Inflammatory macrophage treated with lipopolysaccharide for 1 hour (primary cell): ENCODE data around the gene RALGPS1.
"Not testable (repeated sequence)": the region's sequence is repeated elsewhere in the genome, so short reads cannot be mapped to it uniquely, and the experiment has no call there.

ENCODE experiments used
- DNase-seq, 2 donors: peaks; one replicate each; pipeline ENCODE4 v3.0.0-alpha.2; 2020 to 2022

Gene RALGPS1

GRCh38 chr9:126991183-126991582 lies 76.6 kb downstream of the RALGPS1 start:
- DNase-seq: no peak

GRCh38 chr9:126992427-126992826 lies 77.8 kb downstream of the RALGPS1 start:
- no peak for DNase-seq

GRCh38 chr9:126999315-127000068 lies 84.9 kb downstream of the RALGPS1 start:
- DNase-seq: no peak

DNA sequence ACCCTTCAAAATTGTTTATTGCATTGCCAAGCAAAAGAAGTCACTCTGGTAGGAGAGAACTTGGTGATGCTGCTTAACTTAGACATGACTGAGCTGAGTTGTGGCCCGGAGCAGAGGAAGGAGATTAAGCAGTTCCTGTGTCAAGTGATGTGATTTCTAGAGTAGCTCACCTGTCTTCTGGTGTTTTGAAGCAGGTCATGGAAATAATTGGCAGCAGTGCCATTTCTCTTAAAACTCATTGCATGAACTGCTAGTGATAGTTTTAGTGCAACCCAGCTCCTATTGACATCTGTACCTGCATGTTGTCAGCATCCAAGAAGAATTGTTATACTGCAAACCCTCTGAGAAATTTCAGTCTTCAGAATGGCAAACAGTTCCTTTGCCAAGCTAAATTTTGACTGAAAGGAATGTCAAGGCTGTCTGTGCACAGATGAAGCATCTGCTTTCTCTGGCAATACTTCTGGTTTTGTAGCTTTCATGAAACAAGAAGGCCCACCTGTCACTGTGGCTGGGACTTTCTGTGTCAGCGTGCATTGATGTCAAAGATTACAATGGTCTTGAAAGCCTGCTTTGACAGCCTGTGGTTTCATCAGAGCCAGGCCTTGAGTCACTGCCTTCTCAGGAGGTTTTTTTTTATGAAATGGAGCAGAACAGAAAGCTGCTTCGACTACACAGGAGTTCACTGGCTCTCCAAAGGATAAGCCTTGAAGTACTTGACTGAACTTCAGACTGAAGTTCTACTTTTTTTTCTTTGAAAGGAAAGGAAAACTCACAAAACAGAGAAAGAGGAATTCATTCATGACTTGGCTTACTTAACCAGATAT lies 90.6 kb downstream of the RALGPS1 start:
- DNase-seq: peak in 1 of 2 donors; percentile 10

DNA sequence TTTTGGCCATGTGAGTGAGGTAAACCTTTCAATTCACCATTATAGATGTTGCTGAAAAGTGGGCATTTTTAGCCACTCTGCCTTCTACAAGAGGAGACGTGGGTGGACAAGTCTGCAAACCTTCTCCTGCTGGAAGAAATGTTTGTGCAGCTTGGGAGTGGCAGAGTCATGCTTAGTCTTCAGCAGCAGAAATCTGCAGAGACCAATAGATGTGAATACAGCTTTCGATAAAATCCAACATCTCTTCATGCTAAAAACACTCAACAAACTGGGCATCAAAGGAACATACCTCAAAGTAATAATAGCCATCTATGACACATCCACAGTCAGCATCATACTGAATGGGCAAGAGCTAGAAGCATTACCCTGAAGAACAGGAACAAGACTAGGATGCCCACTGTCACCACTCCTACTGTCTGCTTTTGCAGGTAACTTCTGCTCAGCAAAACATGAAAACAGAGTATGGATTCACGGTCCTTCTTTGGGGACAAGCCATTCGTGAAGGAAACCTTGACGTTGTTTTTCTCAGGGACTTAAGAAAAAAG lies 91.3 kb downstream of the RALGPS1 start:
- no peak for DNase-seq

- no peak for DNase-seq
Observed at GRCh38 chr9:127007638-127008037, 93.1 kb downstream of the RALGPS1 start.

- no peak for DNase-seq
Observed at GRCh38 chr9:127008076-127008475, 93.5 kb downstream of the RALGPS1 start.

GRCh38 chr9:127011772-127012171 lies 97.2 kb downstream of the RALGPS1 start:
- DNase-seq: no peak

DNA sequence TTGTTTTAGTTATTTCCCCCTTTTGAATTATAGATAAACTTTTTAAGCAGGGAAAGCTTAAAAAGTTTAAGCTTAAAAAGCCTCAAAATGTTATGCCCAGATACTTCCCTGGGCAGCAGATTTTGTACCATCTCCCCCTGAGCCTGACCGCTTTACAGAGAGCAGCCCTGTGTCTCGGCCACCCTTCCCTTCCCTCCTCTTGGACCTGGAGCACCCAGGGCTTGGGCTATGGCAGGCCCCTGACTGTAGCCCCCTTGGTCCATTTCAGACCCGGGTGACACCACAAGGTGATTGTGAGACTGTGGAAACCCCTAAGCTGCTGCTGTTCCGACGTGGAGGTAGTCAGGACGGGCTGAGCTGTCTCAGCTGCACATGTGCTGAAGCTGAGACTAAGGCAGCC lies 97.7 kb downstream of the RALGPS1 start:
- no peak for DNase-seq

DNA sequence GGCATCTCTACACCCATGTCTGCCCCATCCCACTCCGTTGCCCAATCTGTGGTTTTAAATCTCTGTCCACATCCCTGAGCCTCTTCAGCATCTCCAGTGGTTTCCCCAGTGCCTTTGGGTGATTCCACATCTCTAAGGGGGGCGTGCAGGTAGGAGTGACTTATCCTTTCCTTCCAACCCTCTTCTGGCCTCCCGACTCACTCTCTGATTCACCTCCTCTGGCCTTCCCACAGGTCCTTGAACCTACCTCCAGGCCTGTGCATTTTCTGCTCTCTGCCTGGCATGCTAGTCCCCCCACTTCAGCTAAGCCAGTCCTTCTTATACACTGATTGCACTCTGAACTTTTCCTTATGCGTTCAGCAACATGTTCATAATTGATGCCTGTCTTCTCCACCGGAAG lies 99.0 kb downstream of the RALGPS1 start:
- no peak for DNase-seq

- DNase-seq: no peak
Observed at GRCh38 chr9:127014216-127014909, 99.8 kb downstream of the RALGPS1 start.

DNA sequence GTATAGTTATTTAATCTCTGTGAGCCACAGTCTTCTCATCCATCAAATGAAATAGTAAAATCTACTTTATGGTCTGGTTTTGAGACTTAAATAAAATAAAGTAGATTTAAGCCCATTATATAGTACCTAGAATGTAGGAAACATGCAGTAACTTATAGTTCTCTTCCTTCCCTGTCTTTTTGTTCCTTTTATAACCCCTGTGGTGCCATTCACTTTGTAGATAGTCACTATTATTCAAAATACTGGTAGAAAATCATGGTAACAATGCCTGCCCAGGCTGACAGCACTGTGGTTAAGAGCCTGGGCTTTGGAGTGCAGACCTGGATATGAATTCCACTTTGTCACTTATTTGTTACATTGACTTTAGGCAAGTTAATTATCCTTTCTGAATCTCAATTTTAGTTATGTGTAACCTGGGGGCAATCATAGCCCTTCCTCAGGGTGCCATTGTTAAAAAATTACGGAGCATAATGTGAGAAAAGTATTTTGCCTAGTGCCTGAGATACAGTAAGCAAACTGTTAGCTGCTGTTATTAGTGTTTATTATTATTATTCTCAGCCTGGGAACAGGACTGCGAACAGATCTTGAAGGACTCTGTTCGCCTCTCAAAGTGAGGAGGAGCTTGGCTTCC lies 100.4 kb downstream of the RALGPS1 start:
- no peak for DNase-seq

DNA sequence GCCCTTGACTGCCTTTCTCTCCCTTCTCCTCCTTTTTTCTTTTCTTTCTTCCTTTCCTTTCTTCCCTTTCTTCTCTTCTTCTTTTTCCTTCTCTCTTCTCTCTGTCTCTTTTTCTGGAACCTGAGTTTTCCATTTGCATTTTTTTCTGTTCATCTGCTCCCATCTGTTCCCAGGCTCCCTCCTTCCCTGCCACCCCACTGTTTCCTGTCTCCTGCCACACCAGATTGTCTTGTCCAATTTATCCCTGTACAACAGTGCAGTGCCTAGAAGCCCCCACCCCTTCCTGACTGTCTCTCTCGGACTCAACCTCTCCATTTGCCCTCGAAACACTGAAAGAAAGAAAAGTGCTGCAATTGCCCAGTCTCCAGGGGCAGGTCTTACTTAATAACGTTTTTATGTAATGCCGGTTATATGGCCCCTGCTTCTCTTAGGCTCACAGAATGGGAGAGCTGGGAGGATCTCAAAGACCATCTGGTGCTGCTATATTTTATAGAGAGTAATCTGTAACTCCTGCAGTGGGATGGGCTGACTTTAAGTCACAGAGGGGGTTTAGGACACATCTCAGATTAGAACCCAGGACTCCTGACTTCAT lies 101.4 kb downstream of the RALGPS1 start:
- DNase-seq: no peak

- not testable (repeated sequence) for DNase-seq
Observed at GRCh38 chr9:127017979-127018378, 103.4 kb downstream of the RALGPS1 start.

DNA sequence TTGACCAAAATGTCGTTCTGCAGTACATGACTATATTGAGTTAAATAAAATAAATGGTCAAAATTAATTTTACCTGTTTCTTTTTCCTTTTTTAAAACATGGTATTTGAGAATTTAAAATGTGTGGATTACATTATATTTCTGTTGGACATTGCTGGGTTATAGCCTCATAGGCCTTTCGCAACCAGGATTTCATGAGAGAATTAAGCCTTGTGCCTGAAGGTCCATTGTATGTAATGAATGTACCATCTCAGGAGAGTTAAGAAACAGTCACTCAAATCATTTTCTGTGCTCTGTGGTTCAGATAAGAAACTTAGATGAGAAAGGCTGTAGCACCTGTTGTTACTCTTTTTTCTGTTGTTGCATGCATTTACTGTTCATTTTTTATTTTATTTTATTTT lies 104.4 kb downstream of the RALGPS1 start:
- DNase-seq: no peak

DNA sequence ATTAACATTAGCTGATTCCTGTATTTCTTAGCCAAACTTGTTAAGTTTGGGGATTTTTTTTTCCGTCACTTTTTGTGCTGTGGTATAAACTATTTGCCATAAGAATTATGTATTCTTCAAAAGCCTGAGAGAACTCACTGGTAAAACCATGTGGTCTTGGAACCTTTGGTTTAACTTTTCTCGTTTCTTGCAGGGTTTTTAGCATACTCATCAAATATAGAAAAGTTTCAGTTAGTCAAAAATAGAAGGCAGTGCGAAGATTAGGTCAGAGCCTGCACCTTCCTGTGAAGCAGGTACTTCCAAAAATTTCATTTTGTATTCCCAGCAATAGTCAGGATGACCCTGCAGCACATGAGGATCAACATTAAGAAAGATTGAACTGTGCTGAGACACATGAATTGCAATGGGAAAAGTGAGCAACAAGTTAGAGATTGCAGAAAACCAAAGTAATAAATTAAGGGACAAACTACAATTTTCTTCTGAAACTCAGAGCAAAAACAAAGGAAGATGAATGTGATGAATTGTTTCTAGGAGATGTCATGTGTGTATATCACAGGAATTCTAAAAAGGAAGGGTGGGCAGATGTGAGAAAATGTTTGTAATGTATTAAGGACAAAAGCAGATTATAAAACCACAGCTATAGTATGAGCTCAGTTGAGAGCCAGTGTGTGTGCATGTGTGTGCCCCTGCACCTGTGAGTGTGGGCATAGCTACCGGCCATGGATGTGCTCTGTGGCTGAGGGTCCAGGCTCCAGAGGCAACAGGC lies 105.6 kb downstream of the RALGPS1 start:
- DNase-seq: no peak

- no peak for DNase-seq
Observed at GRCh38 chr9:127020802-127021078, 106.2 kb downstream of the RALGPS1 start.

DNA sequence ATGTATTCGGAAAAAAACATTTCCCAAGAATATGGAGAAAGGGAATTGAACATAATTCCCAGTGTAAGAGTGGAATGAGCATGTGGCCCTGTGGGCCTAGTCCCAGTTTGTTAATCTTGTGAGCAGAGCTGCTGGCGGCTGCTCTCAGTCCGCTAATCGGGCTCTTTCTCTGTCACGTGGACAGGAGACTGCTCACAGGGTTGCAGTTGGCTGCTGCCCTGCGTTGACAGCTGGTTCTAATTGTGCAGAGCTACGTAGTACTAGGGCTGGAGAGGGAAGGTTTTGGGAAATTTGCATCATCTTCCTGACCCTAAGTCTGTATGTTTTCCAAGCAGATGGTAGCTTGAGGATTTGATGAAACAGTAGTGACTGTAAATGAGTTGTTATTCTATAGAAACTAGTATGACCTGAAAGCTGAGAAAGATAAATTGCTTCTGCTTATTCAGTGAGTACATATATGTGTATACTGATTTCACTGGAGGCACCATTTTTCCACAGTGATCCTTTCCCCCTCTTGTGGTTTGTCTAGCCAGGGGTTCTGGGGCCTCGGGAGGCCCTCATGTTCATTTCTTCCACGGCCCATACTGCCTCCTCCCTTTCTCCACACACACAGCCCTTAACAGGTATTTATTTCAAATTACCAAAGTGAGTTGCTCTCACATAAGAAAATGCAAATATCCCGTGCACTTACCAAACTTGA lies 107.2 kb downstream of the RALGPS1 start:
- no peak for DNase-seq

DNA sequence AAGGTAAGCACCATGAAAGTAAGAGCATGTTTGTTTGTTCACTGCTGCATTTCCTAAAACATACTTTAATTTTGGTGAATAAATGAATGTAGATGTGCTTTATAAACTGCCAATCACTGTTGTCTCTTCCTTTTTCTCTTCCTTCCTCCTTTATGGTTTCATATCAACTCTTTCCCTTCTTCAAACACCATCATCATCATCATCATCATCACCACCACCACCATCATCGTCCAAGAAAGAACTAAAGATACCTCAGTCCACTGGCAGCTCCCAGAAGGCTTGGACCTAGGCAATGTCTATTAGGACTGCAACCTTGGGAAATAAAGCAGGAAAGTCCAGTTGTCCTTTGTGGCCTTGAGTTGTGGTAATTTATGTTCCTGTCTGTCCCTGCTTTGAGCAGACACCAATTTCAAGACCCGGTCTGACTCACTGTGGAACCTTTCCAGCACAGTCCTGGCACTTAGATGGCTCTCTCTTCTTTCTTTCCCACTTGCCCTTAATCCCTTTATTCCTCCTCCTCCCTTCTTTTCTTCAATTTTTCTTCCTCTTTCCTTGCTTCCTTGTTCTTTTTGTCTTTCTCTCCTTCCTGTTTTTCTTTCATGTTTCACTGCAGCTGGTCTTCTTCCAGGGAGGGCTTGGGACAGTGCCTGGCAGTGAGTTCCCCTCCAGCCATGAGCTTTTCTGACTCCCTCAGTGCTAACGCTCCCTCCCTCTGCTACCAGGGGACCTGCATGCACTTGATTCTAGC lies 108.5 kb downstream of the RALGPS1 start:
- DNase-seq: no peak

- DNase-seq: no peak
Observed at GRCh38 chr9:127025042-127025441, 110.5 kb downstream of the RALGPS1 start.

- DNase-seq: no peak
Observed at GRCh38 chr9:127027694-127028093, 113.1 kb downstream of the RALGPS1 start.
